HepG2 (cell line): ENCODE results near the gene CEMP1. TPM values are rescaled to one million over a fixed set of nuclear protein-coding genes. Genes with fewer than 3 reads are reported as not detected.
"Not testable (repeated sequence)": the region's sequence is repeated elsewhere in the genome, so short reads cannot be mapped to it uniquely, and the experiment has no call there.

Source experiments
- ARID4A ChIP-seq: sonication (generic); formaldehyde crosslinking; IDR thresholded peaks from 2 replicates; pipeline ENCODE4 v1.5.0; 2020; ENCODE audit warnings: mild to moderate bottlenecking, missing genetic modification reagents, borderline replicate concordance
- CTCF ChIP-seq: sonication (generic); formaldehyde crosslinking; IDR thresholded peaks from 2 replicates; pipeline ENCODE4 v1.5.0; 2020; ENCODE audit warnings: mild to moderate bottlenecking, missing genetic modification reagents, moderate library complexity
- ELF1 ChIP-seq: sonication (generic); formaldehyde crosslinking; IDR thresholded peaks from 2 replicates; pipeline ENCODE4 v1.4.0; 2020; ENCODE audit warnings: missing genetic modification reagents
- EP300 ChIP-seq, 3 experiments: sonication (generic) in 1 of 3; formaldehyde crosslinking in 1 of 3; IDR thresholded peaks; 2 replicates each; pipeline versions ENCODE4 v1.5.1 to v1.6.1; 2011 to 2020; ENCODE audit warnings: low read depth in 2 of 3, low read length in 2 of 3, borderline replicate concordance in 1 of 3, improper control_type of control experiment in 1 of 3, mild to moderate bottlenecking in 1 of 3, missing genetic modification reagents in 1 of 3, moderate library complexity in 1 of 3
- GATAD1 ChIP-seq: IDR thresholded peaks from 2 replicates; pipeline ENCODE4 v1.6.1; 2016; ENCODE audit warnings: missing genetic modification reagents, missing compliant biosample characterization
- MXD3 ChIP-seq: IDR thresholded peaks from 2 replicates; pipeline ENCODE4 v1.6.1; 2016; ENCODE audit warnings: mild to moderate bottlenecking, missing biosample characterization, missing genetic modification reagents
- NFKB2 ChIP-seq: sonication (generic); formaldehyde crosslinking; IDR thresholded peaks from 2 replicates; pipeline ENCODE4 v1.4.0; 2020; ENCODE audit warnings: missing genetic modification reagents, borderline replicate concordance
- NONO ChIP-seq, 2 experiments: fragments of 450-650 bp in 1 of 2; sonication (generic) in 1 of 2; formaldehyde crosslinking in 1 of 2; IDR thresholded peaks in 1 of 2; conservative IDR thresholded peaks in 1 of 2; 2 replicates each; pipeline versions ENCODE4 v1.6.1 to v1.8.0; 2017 to 2022; ENCODE audit warnings: mild to moderate bottlenecking in 1 of 2, missing genetic modification reagents in 1 of 2, moderate library complexity in 1 of 2
- PATZ1 ChIP-seq: sonication (generic); formaldehyde crosslinking; IDR thresholded peaks from 2 replicates; pipeline ENCODE4 v1.4.0; 2020; ENCODE audit warnings: missing genetic modification reagents
- RCOR2 ChIP-seq: IDR thresholded peaks from 2 replicates; pipeline ENCODE4 v1.6.1; 2016; ENCODE audit warnings: missing biosample characterization, missing genetic modification reagents
- SPEN ChIP-seq: sonication (generic); formaldehyde crosslinking; IDR thresholded peaks from 2 replicates; pipeline ENCODE4 v1.5.1; 2020; ENCODE audit warnings: low read depth, mild to moderate bottlenecking, missing genetic modification reagents
- TEAD3 ChIP-seq: optimal IDR thresholded peaks from 2 replicates; pipeline ENCODE3; 2016; ENCODE audit warnings: borderline replicate concordance
- TFE3 ChIP-seq: IDR thresholded peaks from 2 replicates; pipeline ENCODE4 v1.6.1; 2016
- THAP11 ChIP-seq: IDR thresholded peaks from 2 replicates; pipeline ENCODE4 v1.6.1; 2016; ENCODE audit warnings: missing biosample characterization, missing genetic modification reagents
- ZBTB26 ChIP-seq: IDR thresholded peaks from 2 replicates; pipeline ENCODE4 v1.6.1; 2016; ENCODE audit warnings: missing compliant biosample characterization, missing genetic modification reagents, borderline replicate concordance
- ZNF557 ChIP-seq: sonication (generic); formaldehyde crosslinking; IDR thresholded peaks from 2 replicates; pipeline ENCODE4 v1.4.0; 2020; ENCODE audit warnings: missing genetic modification reagents
- polyA plus RNA-seq, 8 experiments: library from polyadenylated mRNA; depleted of rRNA in 3 of 8; stranded (reverse) in 7 of 8; unstranded in 1 of 8; fragments of >200 nt; fragmentation: Illumina TruSeq in 4 of 8; extraction: Trizol in 4 of 8; gene quantifications; 2 replicates each; pipeline versions ENCODE4 v1.2.1 to v1.2.3, GENCODE V29; 2011 to 2016; ENCODE audit warnings: low read depth in 4 of 8, missing spikeins in 1 of 8, mixed read lengths in 1 of 8; ENCODE audit not compliant: insufficient read depth in 1 of 8
- total RNA-seq, 5 experiments: library from RNA; depleted of rRNA; stranded (reverse); fragments of >200 nt; fragmentation: Illumina TruSeq; extraction: Trizol; gene quantifications; 2 replicates each; pipeline ENCODE4 v1.2.3, GENCODE V29; 2016; ENCODE audit warnings: low read depth in 1 of 5

The CEMP1 gene
- total and polyA plus RNA-seq, 2 of the 13 experiments (the other 11 are each of a cell fraction or from before 2014, with no cell fraction given) = not detected

- TF ChIP-seq GATAD1 (CRISPR knock-in tag) (0 out of 2 replicates have a peak, but pooled peaks have one; percentile 18), CTCF (CRISPR knock-in tag) (peak; percentile 37; the same call in 1 of the 2 replicates), TFE3 (CRISPR knock-in tag) (peak; percentile 72), MXD3 (CRISPR knock-in tag) (0 out of 2 replicates have a peak, but pooled peaks have one; percentile 39), ARID4A (CRISPR knock-in tag) (peak; percentile 75; the same call in 1 of the 2 replicates), SPEN (CRISPR knock-in tag) (peak; percentile 46; the same call in 1 of the 2 replicates), ELF1 (CRISPR knock-in tag) (0 out of 2 replicates have a peak, but pooled peaks have one; percentile 31), RCOR2 (CRISPR knock-in tag) (peak; percentile 21; the same call in 1 of the 2 replicates), NONO (CRISPR knock-in tag; conservative IDR thresholded peaks at IDR 0.05) (peak; percentile 73; the same call in 1 of the 2 replicates), TEAD3 (CRISPR knock-in tag) (peak; percentile 65), ZNF557 (CRISPR knock-in tag) (0 out of 2 replicates have a peak, but pooled peaks have one; percentile 54), PATZ1 (CRISPR knock-in tag) (peak; percentile 50; the same call in 1 of the 2 replicates), EP300 (IDR thresholded peaks at IDR 0.05; ENCODE audit: low read depth in 2 of 2, low read length in 2 of 2) (peak in 1 of 2 experiments; percentile 39; a peak in 1 of 4 replicates), THAP11 (CRISPR knock-in tag) (peak; percentile 53; the same call in 1 of the 2 replicates), NFKB2 (CRISPR knock-in tag) (peak; percentile 58; the same call in 1 of the 2 replicates), ZBTB26 (CRISPR knock-in tag) (peak; percentile 26; the same call in 1 of the 2 replicates)
- not testable (repeated sequence) for TF ChIP-seq NONO (IDR thresholded peaks at IDR 0.05); EP300 (CRISPR knock-in tag; IDR thresholded peaks at IDR 0.05; ENCODE audit: borderline replicate concordance)
These were observed 10.2 kb upstream of the CEMP1 start (continued) for GRCh38 chr16:2541409-2541808.
